ENCODE measurements around the gene HOXD9.

DNA sequence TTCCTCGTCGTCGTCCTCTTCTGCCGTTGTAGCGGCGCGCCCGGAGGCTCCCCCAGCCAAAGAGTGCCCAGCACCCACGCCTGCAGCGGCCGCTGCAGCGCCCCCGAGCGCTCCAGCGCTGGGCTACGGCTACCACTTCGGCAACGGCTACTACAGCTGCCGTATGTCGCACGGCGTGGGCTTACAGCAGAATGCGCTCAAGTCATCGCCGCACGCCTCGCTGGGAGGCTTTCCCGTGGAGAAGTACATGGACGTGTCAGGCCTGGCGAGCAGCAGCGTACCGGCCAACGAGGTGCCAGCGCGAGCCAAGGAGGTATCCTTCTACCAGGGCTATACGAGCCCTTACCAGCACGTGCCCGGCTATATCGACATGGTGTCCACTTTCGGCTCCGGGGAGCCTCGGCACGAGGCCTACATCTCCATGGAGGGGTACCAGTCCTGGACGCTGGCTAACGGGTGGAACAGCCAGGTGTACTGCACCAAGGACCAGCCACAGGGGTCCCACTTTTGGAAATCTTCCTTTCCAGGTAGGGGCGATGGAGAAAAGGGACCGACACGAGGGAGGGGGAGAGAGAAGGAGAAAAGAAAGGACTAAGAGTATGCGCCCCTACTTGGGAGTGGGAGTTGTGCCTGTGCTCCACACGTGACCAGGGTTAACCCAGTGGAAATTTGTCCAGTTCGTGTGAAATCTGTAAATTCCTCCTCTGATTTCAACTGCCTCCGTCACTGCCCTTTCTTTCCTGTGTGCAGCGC, 29.2 kb upstream of the HOXD9 start:
- TF ChIP-seq, protein P1, sequence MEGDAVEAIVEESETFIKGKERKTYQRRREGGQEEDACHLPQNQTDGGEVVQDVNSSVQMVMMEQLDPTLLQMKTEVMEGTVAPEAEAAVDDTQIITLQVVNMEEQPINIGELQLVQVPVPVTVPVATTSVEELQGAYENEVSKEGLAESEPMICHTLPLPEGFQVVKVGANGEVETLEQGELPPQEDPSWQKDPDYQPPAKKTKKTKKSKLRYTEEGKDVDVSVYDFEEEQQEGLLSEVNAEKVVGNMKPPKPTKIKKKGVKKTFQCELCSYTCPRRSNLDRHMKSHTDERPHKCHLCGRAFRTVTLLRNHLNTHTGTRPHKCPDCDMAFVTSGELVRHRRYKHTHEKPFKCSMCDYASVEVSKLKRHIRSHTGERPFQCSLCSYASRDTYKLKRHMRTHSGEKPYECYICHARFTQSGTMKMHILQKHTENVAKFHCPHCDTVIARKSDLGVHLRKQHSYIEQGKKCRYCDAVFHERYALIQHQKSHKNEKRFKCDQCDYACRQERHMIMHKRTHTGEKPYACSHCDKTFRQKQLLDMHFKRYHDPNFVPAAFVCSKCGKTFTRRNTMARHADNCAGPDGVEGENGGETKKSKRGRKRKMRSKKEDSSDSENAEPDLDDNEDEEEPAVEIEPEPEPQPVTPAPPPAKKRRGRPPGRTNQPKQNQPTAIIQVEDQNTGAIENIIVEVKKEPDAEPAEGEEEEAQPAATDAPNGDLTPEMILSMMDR (IDR thresholded peaks at IDR 0.05), result no peak
- no peak for TF ChIP-seq POLR2A (IDR thresholded peaks at IDR 0.05)
- no peak for TF ChIP-seq EP300 (IDR thresholded peaks at IDR 0.05)
